ENCODE data around the gene GCAT.

GCAT gene

DNA sequence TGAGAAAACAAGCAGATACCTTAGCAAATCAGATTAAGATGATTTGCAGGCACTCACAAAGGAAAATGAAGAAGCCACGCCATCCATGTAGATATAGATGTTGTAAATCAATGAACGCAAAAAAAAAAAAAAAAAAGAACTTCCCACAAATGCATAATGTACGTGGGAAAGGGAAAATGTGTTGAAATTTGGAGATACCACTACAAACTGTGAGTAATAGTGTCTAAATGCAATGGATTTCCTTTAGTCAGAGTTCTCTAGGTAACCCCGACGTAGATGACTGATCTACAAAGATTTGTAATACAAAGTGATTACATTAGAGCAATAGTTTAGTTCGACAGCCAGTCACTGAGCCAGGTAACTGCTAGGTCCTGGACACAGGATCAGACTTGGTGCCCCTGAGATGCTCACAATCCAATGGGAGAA lies 37.2 kb downstream of the GCAT start:
- DNase-seq (ENCODE audit: low spot score): no peak

DNA sequence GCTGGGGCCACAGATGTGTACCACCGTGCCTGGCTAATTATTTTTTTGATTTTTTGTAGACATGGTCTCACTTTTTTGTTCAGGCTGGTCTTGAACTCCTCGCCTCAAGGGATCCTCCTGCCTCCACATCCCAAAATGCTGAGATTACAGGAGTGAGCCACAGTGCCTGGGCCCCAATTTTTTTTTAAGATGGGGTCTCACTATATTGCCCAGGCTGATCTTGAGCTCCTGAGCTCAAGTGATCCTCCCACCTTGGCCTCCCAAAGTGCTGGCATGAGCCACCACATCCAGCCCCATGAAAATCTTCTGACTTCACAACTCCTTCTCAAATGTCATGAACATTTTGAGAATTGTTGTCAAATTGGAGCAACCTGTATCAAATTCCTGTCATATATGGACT lies 38.7 kb downstream of the GCAT start:
- DNase-seq (ENCODE audit: low spot score): no peak

DNA sequence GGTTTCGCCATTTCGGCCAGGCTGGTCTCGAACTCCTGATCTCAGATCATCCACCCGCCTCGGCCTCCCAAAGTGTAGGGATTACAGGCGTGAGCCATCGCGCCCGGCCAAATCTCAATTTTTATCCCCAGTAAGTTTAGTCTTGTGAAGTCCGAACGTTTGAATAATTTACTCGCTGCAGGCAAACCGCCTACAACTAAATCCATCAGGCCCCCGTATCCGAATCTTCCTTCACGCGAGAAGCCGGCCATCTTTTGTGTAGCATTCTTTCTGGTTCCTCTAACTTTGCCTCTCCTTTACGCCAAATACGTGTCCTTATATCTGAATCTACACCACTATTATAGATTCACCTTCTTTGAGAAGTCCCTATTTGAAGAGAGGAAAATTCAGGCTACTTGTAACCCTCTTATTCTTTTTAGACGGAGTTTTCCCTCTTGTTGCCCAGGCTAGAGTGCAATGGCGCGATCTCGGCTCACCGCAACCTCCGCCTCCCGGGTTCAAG lies 40.9 kb downstream of the GCAT start:
- DNase-seq (ENCODE audit: low spot score): peak; percentile 16

DNA sequence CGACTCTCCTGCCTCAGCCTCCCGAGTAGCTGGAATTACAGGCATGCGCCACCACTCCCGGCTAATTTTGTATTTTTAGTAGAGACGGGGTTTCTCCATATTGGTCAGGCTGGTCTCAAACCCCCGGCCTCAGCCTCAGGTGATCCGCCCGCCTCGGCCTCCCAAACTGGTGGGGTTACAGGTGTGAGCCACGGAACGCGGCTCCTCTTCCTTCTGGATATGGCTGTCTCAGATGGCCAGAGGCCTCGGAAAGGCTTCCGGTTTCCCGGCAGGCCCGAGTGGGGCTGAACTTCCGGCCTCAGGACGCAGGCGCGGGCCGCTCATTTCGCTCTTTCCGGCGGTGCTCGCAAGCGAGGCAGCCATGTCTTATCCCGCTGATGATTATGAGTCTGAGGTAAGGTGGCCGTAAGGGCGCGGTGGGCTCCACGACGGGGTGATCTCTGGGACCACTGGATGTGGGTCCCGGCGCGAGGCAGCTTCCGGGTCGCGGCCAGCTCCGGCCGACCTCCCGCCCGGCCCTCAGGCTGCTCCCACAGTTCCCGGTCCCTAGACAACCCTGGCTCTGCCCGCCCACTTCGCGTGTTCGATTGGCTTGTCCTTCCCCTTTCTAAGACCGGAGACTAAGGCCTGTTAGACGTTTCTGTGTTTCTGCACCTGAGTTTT lies 41.5 kb downstream of the GCAT start, which contains the start of gene EIF3L:
EIF3L (plus strand) TSS at position 331 of the 663 bp plus-strand sequence; CDS start at position 362, 31 bp downstream.
- peak; percentile 87 for DNase-seq (ENCODE audit: low spot score)

DNA sequence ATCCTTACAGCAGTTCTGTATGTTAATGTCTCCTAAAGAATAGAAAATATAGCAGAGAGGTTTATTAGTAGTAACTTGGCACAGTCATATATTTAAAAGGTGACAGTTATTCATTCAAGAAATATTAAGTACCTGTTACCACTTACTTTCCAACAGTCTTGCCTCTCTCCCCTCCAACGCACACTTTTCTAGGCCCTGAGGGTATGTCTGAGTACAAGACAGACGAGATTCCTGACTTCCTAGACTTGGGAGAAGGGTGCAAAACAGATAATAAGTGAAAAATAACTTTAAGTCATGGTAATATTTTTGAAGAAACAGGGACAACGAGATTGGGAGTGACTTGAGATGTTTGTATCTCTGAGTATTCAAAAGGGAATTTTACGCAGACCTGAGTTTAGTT lies 43.1 kb downstream of the GCAT start:
- no peak for DNase-seq (ENCODE audit: low spot score)

DNA sequence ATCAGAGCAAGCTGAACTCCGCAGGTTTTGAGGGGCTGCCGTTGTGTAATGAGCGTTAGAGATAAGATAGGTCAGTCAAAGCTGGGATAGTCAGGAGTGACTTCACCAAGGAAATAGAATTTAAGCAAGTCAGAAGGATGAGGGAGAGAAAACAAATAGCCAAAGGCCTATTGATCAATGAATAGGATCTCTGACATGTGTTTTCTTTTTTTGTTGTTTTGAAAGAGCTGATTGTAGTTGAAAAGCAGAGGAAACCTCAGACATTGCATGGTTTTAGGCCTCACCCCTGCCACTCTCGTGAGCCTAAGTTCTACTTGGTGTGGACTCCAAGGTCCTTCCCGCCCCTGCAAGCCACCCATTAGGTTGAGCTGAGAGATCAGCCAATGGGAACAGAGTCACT lies 44.7 kb downstream of the GCAT start:
- DNase-seq (ENCODE audit: low spot score): no peak

DNA sequence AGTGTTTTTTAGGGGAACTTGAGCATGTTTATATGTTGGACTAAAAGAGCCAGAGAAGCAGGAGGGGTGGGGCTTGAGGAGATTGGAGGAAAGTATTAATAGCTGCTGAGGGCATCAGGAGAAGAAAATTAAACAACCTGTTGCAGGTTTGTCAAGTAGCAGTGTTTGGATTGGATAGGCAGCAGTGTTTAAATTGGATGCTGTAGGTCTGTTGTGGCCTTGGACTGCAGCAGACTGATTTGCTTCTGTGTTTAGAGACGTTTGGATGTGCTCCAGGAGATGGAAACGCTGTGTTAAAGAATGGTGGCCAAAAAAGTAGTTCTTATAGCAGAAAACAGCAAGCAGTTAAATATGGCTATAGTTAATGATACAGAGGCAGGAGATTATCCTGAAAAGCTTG lies 47.2 kb downstream of the GCAT start:
- DNase-seq (ENCODE audit: low spot score): no peak

DNA sequence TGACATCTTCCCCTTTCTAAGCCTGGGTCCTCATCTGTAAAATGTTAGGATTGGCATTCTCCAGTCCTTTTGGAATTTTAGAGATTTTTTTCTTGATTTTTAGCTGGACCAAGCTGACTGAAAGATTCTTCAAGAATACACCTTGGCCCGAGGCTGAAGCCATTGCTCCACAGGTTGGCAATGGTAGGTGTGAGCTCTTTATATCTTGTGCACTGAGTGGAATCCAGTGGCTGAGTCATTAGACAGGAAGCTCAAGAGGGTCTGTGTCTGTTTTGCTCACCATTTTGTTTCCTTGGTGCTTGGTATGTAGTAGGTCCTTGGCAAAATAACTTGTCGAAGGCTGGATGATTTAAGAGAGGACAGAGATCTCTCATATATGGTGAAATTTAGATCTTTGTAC lies 47.7 kb downstream of the GCAT start:
- DNase-seq (ENCODE audit: low spot score): no peak

DNA sequence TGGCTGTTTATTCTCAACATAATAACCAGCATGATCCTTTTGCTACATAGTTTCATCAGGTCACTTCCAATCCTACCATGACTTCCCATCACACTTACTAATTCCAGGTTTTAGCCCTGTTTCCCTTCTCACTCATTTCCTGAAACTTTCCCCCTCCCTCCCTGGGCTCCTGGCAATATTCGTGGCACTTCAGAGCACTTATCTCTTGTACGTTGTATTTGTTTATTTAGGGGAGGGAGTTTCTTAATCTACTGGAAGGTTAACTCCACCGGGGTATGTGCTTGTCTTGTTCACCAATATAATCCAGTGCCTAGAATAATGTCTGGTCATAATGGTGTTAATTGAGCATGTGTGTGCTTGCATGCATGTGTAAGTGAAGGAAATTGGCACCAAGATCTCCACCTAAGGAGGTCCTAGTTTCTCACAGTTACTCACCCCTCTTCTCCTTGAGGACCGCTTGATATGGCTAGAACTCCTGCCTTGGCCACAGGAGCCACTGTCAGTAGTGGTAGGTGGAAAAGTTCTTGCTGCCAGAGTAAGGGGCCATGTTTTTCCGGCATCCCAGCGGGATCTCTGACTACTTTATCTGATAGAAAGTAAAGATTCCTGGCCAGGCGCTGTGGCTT lies 53.2 kb downstream of the GCAT start:
- DNase-seq (ENCODE audit: low spot score): no peak

DNA sequence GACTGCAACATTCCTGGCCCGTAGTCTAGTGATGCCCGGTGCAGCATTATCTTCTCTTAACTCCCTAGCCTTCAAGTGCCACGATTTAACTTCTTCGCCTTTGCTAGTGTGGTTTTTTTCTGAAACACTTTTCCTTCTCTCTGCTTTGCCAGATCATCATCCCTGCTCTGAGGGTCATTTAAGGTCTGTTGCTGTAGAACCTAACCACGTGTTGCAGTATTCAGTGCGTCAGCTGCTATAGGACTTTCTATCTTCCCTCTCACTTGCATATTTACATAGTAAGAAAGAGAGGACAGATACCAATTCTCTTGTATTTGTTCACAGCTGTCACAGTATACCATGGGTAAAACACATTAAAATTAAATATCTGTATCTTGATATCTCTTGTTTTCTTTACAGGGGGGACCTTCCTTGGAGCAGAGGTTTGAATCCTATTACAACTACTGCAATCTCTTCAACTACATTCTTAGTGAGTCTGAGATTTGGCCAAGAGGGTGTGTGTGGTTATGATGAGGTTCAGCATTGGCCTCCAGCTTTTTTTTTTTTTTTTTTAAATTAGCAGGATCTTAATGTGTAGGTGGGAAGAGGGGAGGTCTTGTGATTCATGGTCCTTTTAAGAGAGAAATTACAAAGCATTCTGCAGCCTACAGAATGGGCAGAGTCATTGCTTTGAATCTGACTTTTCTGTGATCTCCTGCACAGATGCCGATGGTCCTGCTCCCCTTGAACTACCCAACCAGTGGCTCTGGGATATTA lies 55.0 kb downstream of the GCAT start:
- no peak for DNase-seq (ENCODE audit: low spot score)

DNA sequence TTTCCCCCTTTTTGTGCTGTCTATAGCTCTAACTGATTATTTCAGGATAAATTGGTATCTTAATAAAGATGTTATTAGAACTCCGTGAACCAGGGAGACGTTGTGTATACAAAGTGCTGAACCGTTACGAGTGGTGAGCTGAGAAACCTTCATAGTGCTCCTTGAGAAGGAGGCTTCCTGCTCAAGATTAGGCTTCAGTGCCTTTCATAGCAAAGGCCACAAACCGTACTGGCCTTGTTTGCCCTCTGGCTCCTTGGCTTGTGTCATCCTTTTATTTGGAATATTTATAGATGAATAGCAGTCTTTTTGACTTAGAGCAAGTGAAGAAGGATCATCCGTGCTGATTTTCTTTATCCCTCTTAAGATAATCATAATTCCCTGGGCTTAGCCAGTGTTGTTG lies 57.8 kb downstream of the GCAT start:
- DNase-seq (ENCODE audit: low spot score): no peak
